ENCODE data around the gene CDH4.

CDH4 gene

DNA sequence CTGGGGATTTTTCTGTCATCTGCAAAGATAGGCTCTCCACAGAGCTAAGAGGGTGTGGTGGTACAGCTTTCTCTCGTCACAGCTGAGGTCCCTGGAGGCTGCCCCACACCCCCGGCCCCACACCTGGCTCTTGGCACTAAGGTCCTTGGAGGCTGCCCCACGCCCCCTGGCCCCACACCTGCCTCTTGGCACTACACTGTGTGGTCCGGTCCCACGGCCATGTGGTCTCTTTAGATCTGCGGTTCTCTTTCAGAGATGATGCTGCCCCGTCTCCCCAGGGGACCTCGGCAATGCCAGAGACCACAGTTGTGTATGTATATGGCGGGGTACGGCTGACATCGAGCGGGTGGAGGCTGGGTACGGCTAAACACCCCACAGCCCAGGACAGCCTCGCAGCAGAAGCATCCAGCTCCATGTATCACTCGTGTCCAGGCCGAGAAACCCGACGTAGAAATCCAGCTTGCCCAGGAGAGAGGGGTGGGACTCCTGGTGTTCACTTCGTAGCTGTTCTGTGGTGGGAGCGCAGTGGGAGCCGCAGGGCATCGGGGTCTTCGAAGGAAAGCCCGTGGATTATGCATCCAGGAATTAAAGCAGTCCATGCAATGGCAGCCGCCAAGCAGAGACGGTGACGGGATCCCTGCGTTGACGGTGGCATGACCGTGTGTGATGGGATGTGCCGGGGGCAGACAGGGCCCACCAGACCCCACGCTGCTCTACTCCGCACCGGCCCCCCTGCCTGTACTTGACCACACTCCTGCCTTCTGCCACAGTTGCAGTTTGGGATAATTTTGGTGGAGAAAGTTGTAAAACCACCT lies 292.1 kb downstream of the CDH4 start:
- no peak for DNase-seq

DNA sequence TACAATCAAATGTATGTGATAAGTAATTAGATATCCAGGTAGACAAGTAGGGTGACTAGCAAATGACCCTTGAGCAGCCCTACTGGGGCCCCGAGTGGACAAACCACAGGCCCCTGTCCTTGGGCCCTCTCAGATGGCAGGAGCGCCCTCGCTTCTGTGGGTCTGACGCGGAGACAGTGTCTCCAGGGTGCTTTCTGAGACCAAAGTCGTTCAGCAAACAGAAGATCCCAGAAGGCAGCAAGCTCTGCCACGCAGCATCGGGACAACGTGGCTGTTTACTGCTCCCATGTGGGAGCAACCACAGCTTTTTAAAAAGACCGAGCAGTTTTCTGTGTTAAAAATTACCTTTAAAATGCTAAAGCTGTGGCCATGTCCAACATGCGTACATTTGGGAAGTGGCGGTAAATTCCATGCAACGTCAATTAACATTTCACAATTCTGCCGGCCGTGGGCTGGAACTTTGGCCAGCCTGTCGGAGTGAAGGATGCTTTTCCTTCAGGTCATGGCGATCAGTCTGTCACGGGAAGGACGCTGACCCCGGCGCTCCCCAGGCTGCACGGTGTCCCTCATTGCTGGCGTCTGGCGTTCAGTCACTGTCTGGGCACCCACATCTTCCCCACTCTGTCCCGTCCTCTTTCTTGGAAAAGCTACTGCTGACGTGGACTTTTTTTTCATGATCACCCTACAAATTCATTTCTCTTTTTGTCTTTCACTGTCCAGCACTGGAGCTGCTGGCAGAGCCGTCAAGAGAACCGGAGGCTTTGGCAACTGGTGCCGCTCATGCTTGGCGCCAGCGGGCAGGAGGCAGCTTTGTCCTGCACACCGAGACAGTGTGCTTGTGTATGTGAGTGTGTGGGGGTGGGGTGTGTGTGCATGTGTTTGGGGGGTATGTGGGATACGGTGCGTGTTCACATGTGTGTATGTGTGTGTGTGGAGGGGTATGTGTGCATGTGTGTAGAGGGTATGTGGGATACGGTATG lies 293.1 kb downstream of the CDH4 start:
- DNase-seq: no peak

DNA sequence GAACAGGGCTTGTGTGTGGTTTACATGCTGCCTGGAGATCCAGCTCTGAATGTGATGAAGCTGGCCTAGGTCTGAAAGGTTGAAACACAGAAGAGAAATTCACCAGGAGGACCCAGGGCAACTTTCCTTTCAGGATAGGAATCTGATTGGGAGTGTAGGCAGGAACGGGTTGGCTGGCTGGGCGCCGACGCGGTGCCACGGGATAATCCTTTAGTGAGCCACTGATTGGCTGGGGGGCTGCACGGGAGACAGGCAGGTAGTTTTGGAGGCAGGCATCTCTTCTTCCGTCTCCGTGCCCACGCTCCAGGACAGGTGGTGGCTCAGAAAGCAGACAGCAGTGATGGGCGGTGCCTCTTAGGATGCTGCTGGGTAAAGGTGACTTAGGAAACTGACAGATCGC lies 294.6 kb downstream of the CDH4 start:
- no peak for DNase-seq

DNA sequence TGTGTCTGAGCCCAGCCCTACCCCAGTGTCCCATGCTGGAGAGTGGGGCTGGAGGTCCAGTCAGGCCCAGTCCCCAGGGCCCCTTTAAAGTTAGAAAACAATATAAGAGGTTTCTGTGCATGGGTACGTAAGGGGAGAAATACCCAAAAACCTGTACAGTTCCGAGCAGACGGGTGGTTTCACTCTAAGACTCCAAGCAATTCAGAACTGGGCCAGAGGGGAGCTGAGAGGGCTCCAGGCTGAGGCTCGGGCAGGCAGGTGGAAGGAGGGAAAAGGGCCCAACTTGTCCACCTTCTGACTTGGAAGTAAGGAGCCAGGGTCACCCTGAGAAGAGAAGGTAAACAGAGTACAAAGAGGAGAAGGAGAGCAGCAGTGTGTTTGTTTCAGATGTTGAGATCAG lies 296.0 kb downstream of the CDH4 start:
- no peak for DNase-seq

DNA sequence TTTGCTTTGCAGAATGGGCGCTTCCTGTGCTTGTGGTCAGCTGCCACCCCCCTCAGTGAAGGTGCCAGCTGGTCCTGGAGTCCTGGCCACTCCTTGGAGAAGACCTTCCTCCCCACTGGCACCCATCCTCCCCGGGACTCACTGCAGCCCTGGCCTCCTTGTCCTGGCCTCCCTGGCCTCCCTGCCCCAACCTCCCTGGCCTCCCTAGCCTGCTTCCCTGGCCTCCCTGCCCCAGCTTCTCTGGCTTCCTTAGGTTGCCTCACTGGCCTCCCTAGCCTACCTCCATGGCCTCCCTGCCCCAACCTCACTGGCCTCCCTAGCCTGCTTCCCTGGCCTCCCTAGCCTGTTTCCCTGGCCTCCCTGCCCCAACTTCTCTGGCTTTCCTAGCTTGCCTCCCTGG lies 297.8 kb downstream of the CDH4 start:
- DNase-seq: no peak

DNA sequence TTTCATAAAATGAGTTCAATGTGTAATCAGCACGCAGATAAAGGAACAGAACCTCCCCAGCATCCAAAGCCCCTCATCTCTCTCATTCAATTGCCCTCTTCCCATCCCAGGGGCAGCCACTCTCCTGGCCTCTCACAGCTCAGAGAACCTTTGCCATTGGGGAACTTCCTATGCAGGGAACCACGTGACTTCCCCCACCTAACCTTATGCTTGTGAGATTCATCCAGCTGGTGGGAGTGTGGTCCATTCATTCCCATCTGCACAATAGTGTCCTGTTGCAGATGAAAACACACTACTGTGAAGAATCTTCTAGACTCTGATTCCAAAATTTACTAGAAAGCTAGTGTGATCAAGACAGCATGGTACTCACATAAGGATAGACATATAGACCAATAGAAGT lies 299.3 kb downstream of the CDH4 start:
- no peak for DNase-seq

DNA sequence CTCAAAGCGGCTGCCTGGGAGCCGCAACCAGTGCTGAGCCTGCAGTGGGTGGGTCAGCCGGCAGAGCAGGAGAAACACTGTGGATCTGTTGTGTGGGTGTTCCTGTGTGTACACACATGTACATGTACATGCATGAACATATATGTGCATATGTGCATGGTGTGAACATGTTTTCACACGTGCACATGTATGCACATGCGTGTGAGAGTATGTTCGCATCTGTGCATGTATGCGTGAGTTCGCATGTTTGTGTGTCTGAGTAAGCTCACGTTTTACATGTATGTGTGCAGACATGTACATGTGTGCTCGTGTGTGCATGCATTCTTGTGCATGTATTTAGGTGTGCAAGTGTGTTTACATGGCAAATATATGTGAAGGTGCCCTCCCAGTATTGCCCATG lies 302.6 kb downstream of the CDH4 start:
- DNase-seq: no peak

DNA sequence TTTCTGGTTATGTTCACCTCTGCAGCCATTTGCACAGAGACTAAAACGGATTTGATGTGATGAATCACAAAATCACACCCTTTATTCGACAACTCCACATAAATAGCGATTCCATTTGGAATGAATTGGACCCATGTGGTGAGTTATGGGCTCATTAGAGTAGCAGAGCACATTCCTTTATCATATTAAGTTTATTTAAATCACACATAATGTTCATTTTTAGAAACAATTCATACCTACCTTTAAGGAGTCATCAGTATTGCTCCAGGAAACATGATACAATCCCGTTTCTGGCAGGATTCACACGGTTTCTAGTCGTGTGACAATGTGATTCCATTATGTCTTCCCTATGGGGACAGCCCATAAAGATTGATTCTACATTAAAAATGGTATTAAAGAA lies 303.5 kb downstream of the CDH4 start:
- no peak for DNase-seq

DNA sequence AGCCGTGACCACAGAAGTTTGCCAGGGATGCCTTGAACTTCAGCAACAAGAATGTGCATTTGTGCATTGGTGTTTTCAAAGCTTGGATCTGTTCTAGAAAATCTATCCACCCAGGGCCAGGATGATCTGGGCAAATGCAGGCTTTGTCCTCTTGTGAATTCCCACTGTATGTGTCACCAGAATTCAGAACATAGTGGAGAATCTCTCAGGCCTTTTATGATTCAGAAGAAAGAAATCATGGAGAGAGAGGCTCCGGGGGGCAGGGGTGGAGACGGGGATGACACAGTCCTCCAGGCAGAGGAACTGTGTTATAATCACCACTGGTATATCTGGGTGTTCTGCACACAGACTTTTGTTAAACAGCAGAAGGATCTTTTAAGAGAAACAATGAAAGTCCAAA lies 304.1 kb downstream of the CDH4 start:
- no peak for DNase-seq

DNA sequence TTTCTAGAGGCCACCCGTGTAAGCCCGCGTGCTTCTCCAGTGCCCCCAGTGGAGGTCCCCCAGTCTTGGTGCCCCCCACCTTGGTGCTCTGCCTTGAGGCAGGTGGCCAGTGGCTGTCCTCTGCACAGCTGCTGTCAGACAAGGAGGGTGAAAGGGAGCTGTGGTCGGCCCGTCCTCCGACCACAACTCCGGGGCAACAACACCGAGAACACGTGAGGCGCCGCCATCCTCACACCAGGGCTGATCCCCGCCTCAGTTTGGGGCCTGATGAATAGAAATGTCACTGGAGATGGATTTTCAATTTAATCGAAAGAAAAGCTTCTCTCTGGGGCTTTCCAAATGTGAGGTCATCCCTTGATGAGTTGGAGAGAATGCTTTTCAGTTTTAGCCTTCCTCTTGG lies 304.6 kb downstream of the CDH4 start:
- DNase-seq: no peak

DNA sequence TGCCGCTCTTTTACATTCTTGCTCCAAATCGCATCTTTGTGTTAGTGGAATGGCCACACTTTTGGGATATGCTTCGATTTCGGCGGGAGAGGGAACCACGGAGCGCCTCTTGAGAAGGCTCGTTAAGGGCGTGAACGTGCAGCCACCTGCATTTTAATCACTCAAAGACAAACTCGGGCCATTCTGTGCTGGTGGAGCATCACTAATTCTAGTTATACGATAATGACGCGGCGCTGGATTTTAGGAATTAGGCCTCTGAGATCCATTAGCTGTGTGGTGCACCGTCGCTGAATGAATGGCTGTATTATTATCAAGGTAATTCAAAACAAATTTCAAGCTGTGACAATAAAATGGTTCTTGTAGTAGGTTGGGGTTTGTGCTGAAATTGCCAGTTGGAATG lies 305.6 kb downstream of the CDH4 start:
- DNase-seq: no peak

DNA sequence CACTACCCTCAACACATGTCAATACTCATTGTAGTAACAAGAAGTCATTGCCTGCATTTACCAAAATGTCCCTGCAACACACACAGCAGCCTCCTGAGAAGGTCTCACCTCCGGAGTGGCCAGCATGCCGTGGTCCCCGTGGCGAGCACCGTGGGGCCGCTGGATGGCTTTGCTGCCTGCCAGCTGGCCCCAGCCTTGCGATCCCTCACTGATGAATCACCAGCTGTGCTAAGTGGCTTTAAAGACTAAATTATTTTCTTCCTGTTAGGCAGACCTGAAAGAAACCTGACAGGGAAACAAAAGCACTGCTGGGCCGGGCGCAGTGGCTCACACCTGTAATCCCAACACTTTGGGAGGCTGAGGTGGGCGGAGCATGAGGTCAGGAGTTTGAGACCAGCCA lies 306.7 kb downstream of the CDH4 start:
- no peak for DNase-seq

DNA sequence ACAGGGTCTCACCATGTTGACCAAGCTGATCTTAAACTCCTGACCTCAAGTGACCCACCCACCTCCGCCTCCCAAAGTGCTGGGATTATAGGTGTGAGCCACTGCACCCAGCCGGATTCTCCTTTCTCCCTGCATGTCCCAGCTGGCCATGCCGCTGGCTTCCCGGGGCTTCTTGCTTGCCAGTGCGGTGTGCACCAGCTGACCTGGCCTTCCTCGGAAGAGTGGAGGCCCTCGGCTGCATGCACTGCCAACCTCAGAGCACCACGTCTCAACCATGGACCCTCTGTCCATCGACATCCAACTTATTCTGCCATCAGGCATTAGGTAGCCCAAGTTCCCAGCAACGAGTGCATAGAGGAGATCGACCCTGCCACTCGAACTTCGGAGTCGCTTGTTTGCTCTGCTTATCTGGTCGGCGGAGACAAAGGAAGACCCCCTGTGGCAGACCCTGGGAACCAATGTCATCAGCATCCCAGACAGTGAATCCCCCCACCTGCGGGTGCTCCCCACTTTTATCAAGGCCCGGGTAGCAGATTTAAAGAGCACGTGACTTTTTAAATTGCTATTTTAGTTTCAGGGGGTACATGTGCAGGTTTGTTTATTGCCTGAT lies 307.8 kb downstream of the CDH4 start:
- DNase-seq: no peak

DNA sequence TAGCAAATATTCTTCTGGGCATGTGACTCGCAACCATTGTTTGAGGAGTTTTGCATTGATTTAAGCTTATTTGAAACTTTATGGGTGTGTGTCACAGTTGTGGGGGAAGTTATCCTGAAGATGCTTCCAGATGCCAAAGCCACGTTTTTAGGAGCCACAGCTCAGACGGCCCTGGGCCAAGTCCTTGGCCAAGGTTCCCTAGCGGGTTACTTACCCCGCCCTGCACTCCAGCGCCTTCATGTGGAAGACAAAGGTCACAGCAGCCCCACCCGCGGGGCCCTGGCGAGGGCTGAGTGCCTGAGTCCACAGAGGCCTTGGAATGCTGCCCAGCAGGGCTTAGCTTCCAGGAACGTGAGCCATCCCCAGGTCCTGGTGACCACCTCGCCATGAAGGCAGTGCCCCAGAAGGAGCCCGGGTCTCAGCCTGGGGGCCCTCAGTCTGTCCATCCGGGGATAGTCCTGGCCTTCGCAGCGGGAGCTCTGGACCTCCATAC lies 308.3 kb downstream of the CDH4 start:
- DNase-seq: no peak

DNA sequence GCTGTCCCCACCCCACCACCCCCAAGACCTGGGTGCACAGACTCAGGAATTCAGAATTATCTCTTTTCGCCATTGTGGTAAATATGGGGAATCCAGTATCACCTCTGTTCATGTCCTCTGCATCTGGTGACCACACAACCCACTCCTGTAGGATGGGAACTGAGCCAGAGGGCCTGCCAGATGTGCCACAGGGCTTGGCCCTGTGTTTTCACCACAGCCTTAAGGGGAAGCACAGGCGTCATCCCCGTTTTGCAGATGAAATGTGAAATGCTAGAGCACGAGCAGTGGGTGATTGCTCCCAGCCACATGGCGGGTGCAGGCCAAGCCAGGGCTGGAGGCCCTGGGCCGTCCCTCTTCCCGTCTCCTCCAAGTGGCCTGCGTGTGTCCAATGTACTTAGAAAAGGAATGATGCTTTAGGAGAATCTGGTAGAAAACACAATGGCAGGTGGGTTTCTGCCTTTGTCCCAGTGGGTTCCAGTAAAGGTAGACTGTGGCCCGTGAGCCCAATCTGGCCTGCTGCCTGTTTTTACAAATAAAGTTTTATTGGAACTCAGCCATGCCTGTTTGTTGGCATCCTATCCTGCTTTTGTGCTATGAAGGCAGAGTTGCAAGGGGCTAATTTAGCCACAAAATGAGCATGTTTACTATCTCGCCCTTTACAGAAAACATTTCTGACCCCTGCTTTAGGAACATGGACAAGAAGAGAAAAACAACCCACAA lies 309.2 kb downstream of the CDH4 start:
- DNase-seq: no peak

DNA sequence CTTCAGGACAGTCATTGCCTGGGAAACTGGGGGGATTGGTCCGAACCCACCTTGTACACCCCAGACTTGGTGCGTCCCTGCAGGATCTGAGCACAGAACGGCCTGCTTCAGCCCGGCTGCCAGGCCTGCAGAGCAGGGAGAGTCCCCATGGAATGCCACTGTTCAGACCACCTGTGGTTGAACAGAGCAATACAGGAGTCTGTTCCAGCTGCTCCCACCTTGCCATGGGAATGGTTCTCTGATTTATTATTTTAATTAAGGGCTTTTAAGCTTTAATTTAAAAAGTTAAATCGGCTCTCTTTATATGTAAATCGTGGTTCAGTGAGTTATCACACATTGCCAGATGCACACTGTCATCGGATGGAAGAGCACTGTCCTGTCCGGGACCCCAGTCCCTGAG lies 310.4 kb downstream of the CDH4 start:
- DNase-seq: no peak

DNA sequence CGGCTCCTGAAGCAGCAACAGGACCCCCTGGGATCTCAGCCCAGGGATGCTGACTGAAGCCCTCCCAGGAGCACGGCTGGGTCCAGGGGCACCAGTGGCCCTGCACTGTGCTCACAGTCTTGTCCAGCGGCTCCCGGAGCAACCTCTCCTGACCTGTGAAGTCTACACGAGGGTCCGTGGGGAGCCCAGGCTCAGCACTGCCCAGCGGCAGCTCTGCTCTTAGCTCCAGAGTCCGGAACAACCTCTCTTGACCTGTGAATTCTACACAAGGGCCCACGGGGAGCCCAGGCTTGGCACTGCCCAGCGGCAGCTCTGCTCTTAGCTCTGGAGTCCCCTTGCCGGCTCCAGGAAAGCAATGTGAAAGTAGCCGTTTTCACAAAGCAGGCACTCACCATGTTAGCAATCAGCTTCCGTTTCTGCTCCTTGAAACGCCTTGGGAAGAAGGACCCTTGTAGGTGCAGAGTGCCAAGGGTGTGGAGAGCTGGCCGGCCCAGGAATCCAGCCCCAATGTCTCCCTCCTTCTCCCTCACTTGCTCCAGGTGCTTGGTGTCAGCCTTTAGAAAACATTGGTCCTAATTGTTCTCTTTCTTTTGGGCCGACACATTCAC lies 310.9 kb downstream of the CDH4 start:
- DNase-seq: no peak

DNA sequence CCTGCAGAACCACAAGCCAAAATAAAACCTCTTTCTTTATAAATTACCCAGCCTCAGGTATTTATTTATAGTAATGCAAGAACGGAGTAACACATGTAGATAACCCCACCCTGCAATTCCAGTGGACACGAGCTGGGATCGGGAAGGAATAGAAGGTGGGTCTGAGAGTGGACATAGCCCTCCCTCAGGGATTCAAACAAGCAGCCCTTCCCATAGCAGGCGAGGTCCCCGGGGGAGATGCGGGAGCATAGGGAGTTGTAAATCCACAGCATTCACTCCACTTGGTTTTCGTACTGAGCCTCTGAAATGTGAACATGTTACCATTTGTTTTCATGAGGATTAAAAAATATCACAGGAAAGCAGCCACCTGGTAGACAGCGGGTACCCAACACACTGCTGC lies 312.6 kb downstream of the CDH4 start:
- no peak for DNase-seq

DNA sequence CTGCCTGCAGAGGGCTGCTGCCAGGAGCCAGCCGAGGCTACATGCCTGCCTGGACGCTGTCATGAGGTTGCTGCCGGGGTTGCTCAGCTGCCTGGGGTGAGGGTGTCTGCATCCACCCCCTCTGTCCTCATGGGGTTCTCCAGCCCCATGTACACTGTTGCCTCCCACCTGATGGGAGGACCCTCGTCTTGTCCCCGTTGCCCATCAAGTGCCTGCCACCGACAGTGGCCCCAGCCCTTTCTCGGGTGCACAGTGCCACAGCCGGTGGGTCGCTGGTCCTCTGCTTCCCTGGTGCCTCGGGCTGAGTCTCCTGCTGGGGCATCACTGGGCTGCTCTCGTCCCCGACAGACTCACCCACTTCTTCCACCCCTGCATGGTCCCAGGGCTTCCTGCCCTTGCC lies 313.7 kb downstream of the CDH4 start:
- no peak for DNase-seq

DNA sequence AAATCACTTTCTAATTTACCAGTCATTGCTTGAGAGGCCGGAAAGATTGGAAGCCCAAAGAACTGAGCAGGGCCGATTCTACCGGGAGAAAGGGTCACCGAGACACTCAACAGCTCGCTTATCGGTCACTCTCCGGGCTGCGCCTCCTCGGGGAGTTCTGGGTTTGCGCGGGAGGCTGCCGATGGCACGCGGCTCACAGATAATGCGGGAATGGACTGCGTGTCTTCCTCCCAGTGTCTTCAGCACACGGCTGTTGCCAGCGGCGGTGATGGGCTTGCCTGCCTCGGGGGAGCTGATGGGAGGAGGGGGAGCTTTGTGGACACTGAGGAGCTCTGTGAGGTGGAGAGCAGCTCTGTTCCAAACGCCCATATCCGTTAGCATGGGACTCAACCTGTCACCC lies 314.6 kb downstream of the CDH4 start:
- no peak for DNase-seq

DNA sequence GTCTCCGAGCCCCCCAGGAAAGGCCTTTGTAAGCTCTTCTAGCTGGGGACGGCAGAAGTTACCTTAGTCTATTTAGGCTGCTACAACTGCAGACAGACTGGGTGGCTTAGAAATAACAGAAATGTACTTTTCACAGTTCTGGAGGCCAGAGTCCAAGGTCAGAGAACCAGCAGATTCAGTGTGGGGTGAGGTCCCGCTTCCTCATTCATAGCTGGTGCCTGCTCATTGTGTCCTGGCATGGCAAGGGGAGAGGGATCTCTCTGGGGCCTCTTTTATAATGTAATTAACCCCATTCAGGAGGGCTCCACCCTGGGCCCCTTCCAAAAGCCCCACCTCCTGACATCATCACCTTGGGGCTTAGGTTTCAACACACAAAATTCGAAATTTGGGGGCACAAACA lies 315.1 kb downstream of the CDH4 start:
- DNase-seq: no peak

DNA sequence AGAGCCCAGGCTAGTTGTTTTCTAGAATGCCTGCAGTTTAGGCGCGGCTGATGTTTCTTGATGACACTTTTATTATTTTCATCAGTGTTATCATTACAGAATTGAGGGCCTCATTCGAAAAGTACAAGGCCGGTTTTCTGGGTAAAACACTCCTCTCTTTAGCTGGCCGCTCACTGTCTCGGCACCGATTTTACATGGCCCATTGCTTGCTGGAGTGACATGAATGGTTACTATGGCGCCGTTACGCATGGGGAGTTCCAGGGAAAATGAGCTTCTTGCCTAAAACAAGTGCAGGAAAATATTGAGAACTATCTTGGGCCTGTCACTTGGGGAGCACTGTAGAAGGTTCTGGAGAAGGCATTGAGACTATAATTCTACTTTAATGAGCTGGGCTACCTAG lies 317.8 kb downstream of the CDH4 start:
- DNase-seq: no peak

All from effector CD8-positive, alpha-beta T cell (primary cell).